Activated CD4-positive, alpha-beta memory T cell treated with anti-CD3 and anti-CD28 coated beads for 36 hours (primary cell): ENCODE measurements around the gene SPINK8. TPM values are rescaled to one million over a fixed set of nuclear protein-coding genes. Genes with fewer than 3 reads are reported as not detected.

Source experiments
- CTCF ChIA-PET: fragments of 350-600 bp; sonication (Branson Sonifier 250); formaldehyde crosslinking; loops from one replicate; lab custom pipeline; 2021; ENCODE audit warnings: antibody characterized with exemption, inconsistent platforms; lab: Charles Lee
- POLR2A ChIA-PET: fragments of 350-600 bp; sonication (Branson Sonifier 250); formaldehyde crosslinking; loops from one replicate; lab custom pipeline; 2021; ENCODE audit warnings: antibody characterized with exemption; lab: Charles Lee
- DNase-seq: peaks from one replicate; pipeline ENCODE4 v3.0.0-alpha.2; 2020
- H3K27ac Mint-ChIP-seq: one replicate; pipeline ENCODE4 v1.8.0; 2021; ENCODE audit warnings: mixed read lengths
- H3K27me3 Mint-ChIP-seq: one replicate; pipeline ENCODE4 v1.8.0; 2021; ENCODE audit warnings: mixed read lengths
- H3K36me3 Mint-ChIP-seq: one replicate; pipeline ENCODE4 v1.8.0; 2021; ENCODE audit warnings: mixed read lengths
- H3K4me1 Mint-ChIP-seq: one replicate; pipeline ENCODE4 v1.8.0; 2021; ENCODE audit warnings: low read depth, mixed read lengths
- H3K4me3 Mint-ChIP-seq: one replicate; pipeline ENCODE4 v1.8.0; 2021; ENCODE audit warnings: mild to moderate bottlenecking, mixed read lengths
- H3K9me3 Mint-ChIP-seq: one replicate; pipeline ENCODE4 v1.8.0; 2021; ENCODE audit warnings: mixed read lengths
- intact Hi-C: fragments of 100-400 bp; cut with micrococcal nuclease; formaldehyde crosslinking; loops from one replicate; pipeline ENCODE4 v1.15.1; 2023
- total RNA-seq, 2 experiments: library from RNA; stranded (reverse); gene quantifications; one replicate each; pipeline ENCODE4 v1.2.3, GENCODE V29; 2021

The SPINK8 gene
- total RNA-seq, 2 experiments from 2014 or later: not detected

GRCh38 chr3:48294611-48295263, 38.7 kb downstream of the SPINK8 start:
- Mint-ChIP-seq H3K27me3 (no peaks in the 10 kb centered on the region), H3K9me3 (peaks cover under 1% of the 10 kb centered on the region), H3K36me3 (peaks cover 37% of the 10 kb centered on the region), H3K4me3 (no peak overlapping the region), H3K4me1 (peaks cover 17% of the 10 kb centered on the region), H3K27ac (no peak overlapping the region)
- CTCF ChIA-PET: interaction anchor here (1.6 kb wide), 1 partner anchor 141 kb away, joined by 5 read pairs; no protein-coding TSS in a partner anchor
- POLR2A ChIA-PET: no interaction called here
- intact Hi-C loops: no loop called here
- no peak for DNase-seq

DNA sequence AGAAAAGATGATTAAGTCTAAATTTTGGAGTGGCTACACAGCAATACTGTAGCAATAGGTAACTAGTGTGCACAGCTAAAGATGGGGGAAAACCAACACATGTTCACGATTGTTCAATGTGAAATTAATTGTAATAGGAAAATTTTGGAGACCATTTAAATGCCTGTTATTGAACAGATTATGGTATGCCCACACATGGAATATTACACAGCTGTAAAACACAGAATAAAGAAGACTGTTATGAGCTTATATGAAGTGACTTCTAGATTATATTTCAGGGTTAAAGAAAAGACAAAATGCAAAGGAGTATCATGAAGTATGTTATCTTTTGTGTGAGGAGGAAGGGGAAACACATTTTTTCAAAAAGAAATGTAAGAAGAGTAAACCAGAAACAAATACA, 43.8 kb downstream of the SPINK8 start:
- no peaks in the 10 kb centered on the region for H3K27me3 Mint-ChIP-seq
- peaks cover 2% of the 10 kb centered on the region for H3K9me3 Mint-ChIP-seq
- DNase-seq: no peak
- H3K4me1 Mint-ChIP-seq: peaks cover 3% of the 10 kb centered on the region
- POLR2A ChIA-PET: no interaction called here
- H3K4me3 Mint-ChIP-seq: no peak overlapping the region
- no peak overlapping the region for H3K27ac Mint-ChIP-seq
- intact Hi-C loops: no loop called here
- CTCF ChIA-PET: interaction anchor here (0.9 to 1.7 kb wide), 2 partner anchors 16 to 146 kb away, joined by 3 to 4 read pairs; no protein-coding TSS in a partner anchor
- peaks cover 28% of the 10 kb centered on the region for H3K36me3 Mint-ChIP-seq

- DNase-seq: no peak
- ChIA-PET POLR2A (no interaction called here), CTCF (interaction anchor here (1.6 kb wide), 1 partner anchor 149 kb away, joined by 3 read pairs; no protein-coding TSS in a partner anchor)
- Mint-ChIP-seq H3K27me3 (no peaks in the 10 kb centered on the region), H3K4me3 (no peak overlapping the region), H3K9me3 (peaks cover 2% of the 10 kb centered on the region), H3K36me3 (peaks cover 11% of the 10 kb centered on the region), H3K27ac (no peak overlapping the region), H3K4me1 (peaks cover 3% of the 10 kb centered on the region)
- intact Hi-C loops: no loop called here
These were observed 46.4 kb downstream of the SPINK8 start for GRCh38 chr3:48287034-48287433.

- Mint-ChIP-seq H3K4me3 (no peak overlapping the region), H3K36me3 (peaks cover 11% of the 10 kb centered on the region), H3K27ac (no peak overlapping the region), H3K4me1 (peaks cover 3% of the 10 kb centered on the region), H3K9me3 (peaks cover 2% of the 10 kb centered on the region), H3K27me3 (no peaks in the 10 kb centered on the region)
- intact Hi-C loops: no loop called here
- no peak for DNase-seq
- ChIA-PET POLR2A (no interaction called here), CTCF (interaction anchor here (1.6 kb wide), 1 partner anchor 150 kb away, joined by 3 read pairs; no protein-coding TSS in a partner anchor)
These were observed 47.2 kb downstream of the SPINK8 start for GRCh38 chr3:48286308-48286707.

- no peak overlapping the region for H3K4me3 Mint-ChIP-seq
- H3K36me3 Mint-ChIP-seq: peaks cover 8% of the 10 kb centered on the region
- ChIA-PET POLR2A (no interaction called here), CTCF (interaction anchor here (1.4 kb wide), 1 partner anchor 115 kb away, joined by 6 read pairs; no protein-coding TSS in a partner anchor)
- peaks cover 2% of the 10 kb centered on the region for H3K9me3 Mint-ChIP-seq
- DNase-seq: no peak
- H3K27ac Mint-ChIP-seq: no peak overlapping the region
- intact Hi-C loops: no loop called here
- no peaks in the 10 kb centered on the region for H3K27me3 Mint-ChIP-seq
- H3K4me1 Mint-ChIP-seq: peaks cover 3% of the 10 kb centered on the region
These were observed 47.8 kb downstream of the SPINK8 start for GRCh38 chr3:48285675-48286074.

GRCh38 chr3:48285132-48285531, 48.3 kb downstream of the SPINK8 start:
- no peak overlapping the region for H3K4me3 Mint-ChIP-seq
- ChIA-PET CTCF (interaction anchor here (1.0 to 1.7 kb wide), 4 partner anchors 12 to 151 kb away, joined by 3 to 6 read pairs (median 4); no protein-coding TSS in a partner anchor), POLR2A (no interaction called here)
- peaks cover 8% of the 10 kb centered on the region for H3K36me3 Mint-ChIP-seq
- peaks cover 2% of the 10 kb centered on the region for H3K9me3 Mint-ChIP-seq
- H3K27ac Mint-ChIP-seq: no peak overlapping the region
- H3K27me3 Mint-ChIP-seq: no peaks in the 10 kb centered on the region
- intact Hi-C loops: no loop called here
- peaks cover 3% of the 10 kb centered on the region for H3K4me1 Mint-ChIP-seq
- DNase-seq: no peak

GRCh38 chr3:48280881-48281280, 52.6 kb downstream of the SPINK8 start:
- Mint-ChIP-seq H3K27ac (no peak overlapping the region), H3K36me3 (peaks cover 2% of the 10 kb centered on the region), H3K27me3 (no peaks in the 10 kb centered on the region), H3K4me3 (no peak overlapping the region), H3K4me1 (peaks cover 3% of the 10 kb centered on the region), H3K9me3 (no peaks in the 10 kb centered on the region)
- POLR2A ChIA-PET: no interaction called here
- CTCF ChIA-PET: interaction anchor here (0.8 to 5.8 kb wide), 2 partner anchors 13 to 155 kb away, joined by 3 to 28 read pairs; no protein-coding TSS in a partner anchor
- intact Hi-C loops: no loop called here
- DNase-seq: no peak

- intact Hi-C loops: no loop called here
- no peak for DNase-seq
- H3K27me3 Mint-ChIP-seq: no peaks in the 10 kb centered on the region
- peaks cover 2% of the 10 kb centered on the region for H3K36me3 Mint-ChIP-seq
- ChIA-PET POLR2A (no interaction called here), CTCF (interaction anchor here (1.0 to 5.8 kb wide), 2 partner anchors 122 to 157 kb away, joined by 5 to 28 read pairs; no protein-coding TSS in a partner anchor)
- H3K4me1 Mint-ChIP-seq: no peaks in the 10 kb centered on the region
- H3K4me3 Mint-ChIP-seq: no peak overlapping the region
- H3K9me3 Mint-ChIP-seq: no peaks in the 10 kb centered on the region
- no peak overlapping the region for H3K27ac Mint-ChIP-seq
These were observed 54.4 kb downstream of the SPINK8 start for GRCh38 chr3:48278884-48279559.

GRCh38 chr3:48276911-48277641, 56.4 kb downstream of the SPINK8 start:
- Mint-ChIP-seq H3K9me3 (no peaks in the 10 kb centered on the region), H3K36me3 (peaks cover 2% of the 10 kb centered on the region), H3K27me3 (no peaks in the 10 kb centered on the region), H3K4me1 (no peaks in the 10 kb centered on the region), H3K27ac (no peak overlapping the region), H3K4me3 (no peak overlapping the region)
- POLR2A ChIA-PET: no interaction called here
- intact Hi-C loops: no loop called here
- CTCF ChIA-PET: interaction anchor here (0.6 to 5.8 kb wide), 7 partner anchors 23 to 253 kb away, joined by 3 to 28 read pairs (median 3); no protein-coding TSS in a partner anchor
- no peak for DNase-seq

GRCh38 chr3:48275287-48276027, 58.0 kb downstream of the SPINK8 start:
- Mint-ChIP-seq H3K9me3 (no peaks in the 10 kb centered on the region), H3K27me3 (no peaks in the 10 kb centered on the region), H3K4me3 (no peak overlapping the region), H3K27ac (no peak overlapping the region), H3K4me1 (peaks cover under 1% of the 10 kb centered on the region), H3K36me3 (peaks cover 10% of the 10 kb centered on the region)
- POLR2A ChIA-PET: no interaction called here
- intact Hi-C loops: no loop called here
- CTCF ChIA-PET: interaction anchor here (0.8 to 10.5 kb wide), 3 partner anchors 16 to 161 kb away, joined by 3 to 156 read pairs (median 33); no protein-coding TSS in a partner anchor
- DNase-seq: no peak

DNA sequence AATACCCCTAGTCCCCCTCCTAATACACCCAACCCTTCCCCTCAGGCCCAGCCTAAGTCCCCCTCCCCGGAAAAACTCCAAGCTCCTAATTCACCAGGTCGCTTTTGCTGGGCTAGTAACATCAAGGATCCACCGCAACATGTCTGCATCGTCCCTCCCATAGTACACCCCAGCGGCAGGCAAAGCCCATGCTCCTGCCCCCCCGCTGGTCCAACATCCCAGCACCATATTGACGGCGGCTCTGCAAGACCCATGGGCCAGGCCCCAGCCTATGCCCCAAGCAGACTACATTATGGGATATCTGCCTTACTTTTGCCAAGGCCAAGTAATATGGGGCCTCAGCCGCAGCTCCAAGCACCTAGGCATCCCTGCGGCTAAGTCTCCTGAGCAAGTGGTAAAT, 59.0 kb downstream of the SPINK8 start:
- POLR2A ChIA-PET: no interaction called here
- intact Hi-C loops: no loop called here
- Mint-ChIP-seq H3K4me1 (peaks cover 11% of the 10 kb centered on the region), H3K9me3 (no peaks in the 10 kb centered on the region), H3K27ac (no peak overlapping the region), H3K36me3 (peaks cover 18% of the 10 kb centered on the region), H3K27me3 (no peaks in the 10 kb centered on the region), H3K4me3 (no peak overlapping the region)
- DNase-seq: no peak
- CTCF ChIA-PET: interaction anchor here (1.3 to 10.5 kb wide), 4 partner anchors 10 to 166 kb away, joined by 3 to 156 read pairs (median 18); partner anchors contain the start of genes CCDC51 and TMA7
